NCI-H226 (cell line): ENCODE results near the gene PML.
"Not testable (repeated sequence)": the region's sequence is repeated elsewhere in the genome, so short reads cannot be mapped to it uniquely, and the experiment has no call there.

Experiments
- DNase-seq: peaks from one replicate; pipeline ENCODE4 v3.0.0-alpha.2; 2015

Gene PML

DNA sequence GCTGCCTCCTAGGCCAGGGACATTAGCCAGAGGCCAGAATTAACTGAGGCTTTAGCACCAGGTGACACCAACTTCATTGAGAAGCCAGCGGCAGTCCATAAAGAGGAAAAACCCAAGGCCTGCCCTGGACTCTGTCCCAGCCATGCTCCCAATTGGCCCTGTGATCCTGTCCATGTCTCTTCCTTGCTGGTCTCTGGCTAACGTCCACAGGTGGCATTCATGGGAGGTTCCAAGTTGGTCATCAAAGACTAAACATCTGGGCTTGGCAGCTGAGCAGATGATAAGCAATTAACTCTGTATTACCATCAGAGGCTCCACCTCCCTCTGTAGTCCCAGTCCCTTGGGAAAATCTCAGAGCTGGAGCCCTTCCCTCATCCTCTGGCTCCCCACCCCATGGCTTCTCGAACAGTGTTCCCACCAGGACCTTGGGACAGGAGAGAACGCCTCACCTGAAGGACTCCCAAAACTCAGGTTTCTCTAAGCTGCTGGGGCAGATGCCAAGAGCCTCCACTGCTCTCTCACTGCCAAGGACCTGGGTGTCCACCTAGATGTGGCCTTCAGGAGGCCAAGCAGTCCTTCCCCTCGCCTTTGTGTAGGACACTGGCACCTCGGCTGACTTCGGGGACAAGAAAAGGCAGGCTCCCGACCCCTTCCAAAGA, 47.4 kb downstream of the PML start:
- no peak for DNase-seq

DNA sequence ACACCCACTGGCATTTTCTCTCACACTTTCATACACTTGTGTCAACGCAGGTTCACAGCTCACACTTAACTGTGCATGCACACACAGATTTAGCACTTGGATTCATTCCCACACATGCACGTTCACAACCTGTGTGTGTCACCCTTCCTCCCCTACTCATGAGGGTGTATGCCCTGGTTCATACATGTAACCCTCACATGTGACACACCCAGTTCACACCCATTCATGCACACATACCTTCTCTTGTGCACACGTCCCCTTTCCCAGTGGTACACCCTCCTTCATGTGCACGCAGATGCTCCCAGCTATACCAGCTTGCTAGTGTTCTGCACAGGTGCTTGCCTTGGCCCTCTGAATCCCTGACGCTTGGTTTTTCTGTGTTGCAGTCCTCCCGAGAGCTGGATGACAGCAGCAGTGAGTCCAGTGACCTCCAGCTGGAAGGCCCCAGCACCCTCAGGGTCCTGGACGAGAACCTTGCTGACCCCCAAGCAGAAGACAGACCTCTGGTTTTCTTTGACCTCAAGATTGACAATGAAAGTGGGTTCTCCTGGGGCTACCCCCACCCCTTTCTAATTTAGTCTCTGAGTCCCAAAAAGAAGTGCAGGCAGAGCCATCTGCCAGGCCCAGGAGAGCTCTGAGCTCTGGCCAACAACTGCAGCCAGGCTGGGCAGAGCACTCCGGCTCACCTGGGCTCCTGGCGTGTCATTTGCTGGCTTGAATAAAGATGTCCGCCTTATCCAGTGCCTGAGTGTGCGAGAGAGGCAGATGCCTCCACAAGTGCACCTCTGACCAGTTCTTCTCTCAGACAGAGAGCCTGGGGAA, 48.3 kb downstream of the PML start:
- no peak for DNase-seq

DNA sequence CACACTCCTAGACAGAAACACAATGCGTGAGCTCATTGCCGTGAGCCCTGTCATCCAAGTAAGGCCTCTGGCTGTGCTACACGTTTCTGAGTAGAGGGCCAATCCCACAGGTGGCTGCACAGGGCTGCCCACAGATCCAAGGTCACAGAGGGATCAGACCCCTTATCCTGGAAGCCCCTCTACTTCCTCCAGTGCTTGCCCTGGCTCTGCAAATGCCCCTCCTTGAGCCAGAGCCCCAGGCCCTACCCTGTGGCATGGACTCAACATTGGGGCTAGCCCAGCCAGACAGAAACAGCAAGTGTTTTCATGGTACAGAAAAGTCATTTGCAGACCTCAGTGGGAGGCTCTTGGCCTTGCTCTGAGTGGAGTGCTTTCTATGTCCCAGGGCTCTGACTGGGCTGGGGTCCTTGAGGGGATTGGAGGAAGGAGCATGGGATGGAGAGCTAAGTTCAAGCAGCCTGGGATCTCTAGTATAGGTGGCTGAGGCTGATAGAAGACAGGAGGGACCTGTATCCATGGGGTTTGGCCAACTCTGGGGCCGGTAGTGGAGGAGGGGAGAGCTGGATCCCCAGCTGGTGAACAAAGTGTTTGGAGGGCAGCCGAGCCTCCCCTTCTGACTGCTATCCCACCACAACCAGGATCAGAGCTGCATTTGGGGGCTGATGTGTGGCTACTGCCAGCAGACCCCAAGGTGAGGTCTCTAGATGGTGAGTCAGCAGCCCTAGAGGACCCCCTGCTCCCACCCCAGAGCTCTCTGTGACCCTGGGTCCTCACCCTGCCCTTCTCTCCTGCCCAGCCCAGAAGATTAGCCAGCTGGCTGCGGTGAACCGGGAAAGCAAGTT, 49.1 kb downstream of the PML start:
- DNase-seq: no peak

DNA sequence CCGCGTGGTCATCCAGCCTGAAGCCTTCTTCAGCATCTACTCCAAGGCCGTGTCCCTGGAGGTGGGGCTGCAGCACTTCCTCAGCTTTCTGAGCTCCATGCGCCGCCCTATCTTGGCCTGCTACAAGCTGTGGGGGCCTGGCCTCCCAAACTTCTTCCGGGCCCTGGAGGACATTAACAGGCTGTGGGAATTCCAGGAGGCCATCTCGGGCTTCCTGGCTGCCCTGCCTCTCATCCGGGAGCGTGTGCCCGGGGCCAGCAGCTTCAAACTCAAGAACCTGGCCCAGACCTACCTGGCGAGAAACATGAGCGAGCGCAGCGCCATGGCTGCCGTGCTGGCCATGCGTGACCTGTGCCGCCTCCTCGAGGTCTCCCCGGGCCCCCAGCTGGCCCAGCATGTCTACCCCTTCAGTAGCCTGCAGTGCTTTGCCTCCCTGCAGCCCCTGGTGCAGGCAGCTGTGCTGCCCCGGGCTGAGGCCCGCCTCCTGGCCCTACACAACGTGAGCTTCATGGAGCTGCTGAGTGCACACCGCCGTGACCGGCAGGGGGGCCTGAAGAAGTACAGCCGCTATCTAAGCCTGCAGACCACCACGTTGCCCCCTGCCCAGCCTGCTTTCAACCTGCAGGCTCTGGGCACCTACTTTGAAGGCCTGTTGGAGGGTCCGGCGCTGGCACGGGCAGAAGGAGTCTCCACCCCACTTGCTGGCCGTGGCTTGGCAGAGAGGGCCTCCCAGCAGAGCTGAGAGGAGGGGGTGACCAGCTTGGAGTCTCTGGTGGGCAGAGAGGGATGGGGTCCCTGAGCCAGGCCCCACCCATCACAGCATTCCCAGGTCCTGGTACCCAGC, 50.0 kb downstream of the PML start:
- DNase-seq: no peak

DNA sequence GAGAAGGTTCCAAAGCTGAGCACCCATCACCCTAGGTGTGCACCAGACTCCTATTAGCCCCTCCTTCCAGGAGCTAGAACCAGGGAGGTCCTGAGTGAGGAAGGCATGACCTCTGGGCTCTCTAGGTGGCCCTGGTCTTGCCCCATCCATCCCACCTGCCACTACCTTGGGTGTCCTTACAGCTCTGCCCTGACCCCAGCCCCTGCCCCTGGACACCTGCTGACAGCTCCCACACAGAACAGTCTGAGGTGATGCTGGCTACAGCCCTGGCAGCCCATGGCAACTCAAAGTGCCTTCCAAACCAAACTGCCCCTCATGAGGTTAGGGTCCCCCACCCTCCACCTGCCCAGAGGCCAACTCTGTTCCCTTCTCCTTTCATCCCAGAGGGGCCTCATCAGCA, 50.7 kb downstream of the PML start:
- no peak for DNase-seq

DNA sequence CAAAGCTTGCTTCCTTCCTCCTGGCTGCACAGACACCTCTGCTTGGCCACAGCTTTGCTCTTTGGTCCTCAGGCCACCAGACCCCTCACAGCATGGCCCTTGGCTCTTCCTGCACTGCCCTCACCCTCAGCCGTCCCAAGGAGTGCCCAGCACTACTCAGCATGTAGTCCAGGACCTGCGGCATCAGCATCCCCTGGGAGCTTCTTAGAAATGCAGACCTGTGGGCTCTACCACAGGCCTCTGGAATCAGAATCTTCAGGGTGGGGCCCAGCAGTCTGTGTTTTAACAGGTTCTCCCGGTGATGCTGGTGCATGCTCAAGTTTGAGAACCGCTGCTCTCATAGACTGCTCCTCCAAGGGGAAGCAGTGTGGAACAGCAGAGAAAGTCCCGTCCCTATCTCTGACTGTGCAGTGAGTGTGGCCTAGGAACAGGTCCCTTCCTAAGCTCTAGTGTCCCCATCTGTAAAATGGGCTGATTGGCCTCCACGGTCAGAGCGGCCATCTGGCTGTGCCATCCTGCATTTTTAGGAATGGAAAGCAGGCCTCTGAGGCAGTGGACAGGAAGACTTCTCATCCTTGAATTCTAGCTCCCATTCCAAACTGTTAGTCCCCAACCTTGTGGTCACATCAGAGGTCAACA, 51.2 kb downstream of the PML start:
- no peak for DNase-seq

DNA sequence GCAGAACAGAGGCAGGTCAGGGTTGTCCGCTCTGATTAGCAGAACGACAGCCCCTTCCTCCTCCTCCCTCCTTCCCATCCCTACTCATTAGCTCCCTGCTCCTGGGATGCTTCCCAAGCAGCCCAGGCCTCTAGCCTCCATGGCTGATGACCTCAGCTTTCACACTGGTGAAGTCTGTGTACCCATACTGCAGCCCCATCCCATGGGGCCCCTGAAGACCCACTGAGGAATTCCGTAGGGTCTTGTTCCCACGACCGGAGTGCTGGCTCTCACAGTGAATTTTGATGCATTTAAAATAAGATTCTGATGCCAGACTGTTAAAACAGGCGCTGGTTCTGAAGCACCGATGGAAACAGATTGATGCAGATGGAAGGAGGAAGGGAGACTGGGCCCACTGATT, 51.8 kb downstream of the PML start:
- DNase-seq: no peak

DNA sequence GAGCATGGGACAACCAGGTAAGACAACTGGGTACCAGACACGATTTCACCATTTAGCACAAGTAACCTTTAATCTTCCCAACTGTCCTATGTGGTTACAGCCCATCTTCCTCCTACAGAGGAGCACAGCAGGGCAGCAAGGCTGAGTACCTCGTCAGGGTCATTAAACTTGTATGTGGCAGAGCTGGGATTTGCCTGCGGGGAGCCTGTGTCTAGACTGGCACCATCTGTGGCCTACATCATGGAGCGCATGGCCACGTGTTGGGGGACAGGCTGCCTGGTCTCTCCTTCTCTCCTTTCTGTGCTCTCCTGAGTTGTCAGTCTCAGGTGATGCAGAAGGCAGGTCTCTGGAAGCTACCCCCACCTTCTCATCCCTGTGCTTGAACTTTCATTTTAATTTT, 55.6 kb downstream of the PML start:
- no peak for DNase-seq

DNA sequence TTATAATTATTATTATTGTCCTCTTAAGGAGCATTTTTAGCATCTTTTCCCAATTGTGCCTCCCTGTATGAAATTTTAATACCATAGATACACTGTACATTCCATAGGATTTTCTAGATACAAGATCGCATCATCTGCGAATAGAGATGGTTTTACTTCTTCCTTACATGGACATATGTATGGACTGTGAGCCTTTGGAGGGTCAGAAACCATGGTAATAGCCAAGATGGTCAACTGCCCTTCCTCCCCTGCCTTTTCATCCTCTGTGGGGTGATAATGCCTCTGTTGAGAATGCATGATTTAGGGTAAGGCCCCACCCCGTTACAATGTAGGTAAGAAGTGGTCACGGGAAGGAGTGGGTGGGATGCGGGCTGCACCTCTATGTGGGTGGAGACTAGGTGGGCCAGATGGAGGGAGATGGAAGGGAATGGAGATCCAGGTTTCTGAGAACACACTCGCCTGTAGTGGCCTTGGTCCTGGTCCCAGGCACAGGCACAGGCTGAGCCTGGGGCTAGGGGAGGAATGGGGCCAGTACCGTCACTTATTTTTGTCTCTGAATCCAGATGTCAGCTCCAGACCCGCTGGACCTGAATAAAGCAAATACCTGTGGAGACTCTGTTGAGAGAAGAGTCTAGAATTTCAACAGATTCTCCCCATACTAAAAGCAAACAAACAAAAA, 56.2 kb downstream of the PML start:
- no peak for DNase-seq

DNA sequence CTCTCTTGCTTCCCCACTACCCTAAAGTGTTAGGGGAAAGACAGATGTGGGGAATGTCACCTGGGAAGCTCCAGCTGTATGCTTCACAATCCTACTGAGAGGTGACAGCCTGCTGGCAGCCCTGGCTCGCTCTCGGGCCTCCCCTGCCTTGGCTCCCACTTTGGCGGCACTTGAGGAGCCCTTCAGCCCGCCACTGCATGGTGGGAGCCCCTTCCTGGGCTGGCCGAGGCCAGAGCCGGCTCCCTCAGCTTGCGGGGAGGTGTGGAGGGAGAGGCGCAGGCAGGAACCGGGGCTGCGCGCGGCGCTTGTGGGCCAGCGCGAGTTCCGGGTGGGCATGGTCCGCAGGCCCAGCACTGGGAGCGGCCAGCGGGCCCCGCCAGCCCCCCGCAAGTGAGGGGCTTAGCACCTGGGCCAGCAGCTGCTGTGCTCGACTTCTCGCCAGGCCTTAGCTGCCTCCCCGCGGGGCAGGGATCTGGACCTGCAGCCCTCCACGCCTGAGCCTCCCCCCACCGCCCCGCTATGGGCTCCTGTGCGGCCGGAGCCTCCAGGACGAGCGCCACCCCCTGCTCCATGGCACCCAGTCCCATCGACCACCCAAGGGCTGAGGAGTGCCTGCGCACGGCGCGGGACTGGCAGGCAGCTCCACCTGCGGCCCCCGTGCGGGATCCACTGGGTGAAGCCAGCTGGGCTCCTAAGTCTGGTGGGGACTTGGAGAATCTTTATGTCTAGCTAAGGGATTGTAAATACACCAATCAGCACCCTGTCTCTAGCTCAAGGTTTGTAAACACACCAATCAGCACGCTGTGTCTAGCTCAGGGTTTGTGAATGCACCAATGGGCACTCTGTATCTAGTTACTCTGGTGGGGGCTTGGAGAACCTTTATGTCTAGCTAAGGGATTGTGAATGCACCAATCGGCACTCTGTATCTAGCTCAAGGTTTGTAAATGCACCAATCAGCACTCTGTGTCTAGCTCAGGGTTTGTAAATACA, 58.0 kb downstream of the PML start:
- DNase-seq: not testable (repeated sequence)

DNA sequence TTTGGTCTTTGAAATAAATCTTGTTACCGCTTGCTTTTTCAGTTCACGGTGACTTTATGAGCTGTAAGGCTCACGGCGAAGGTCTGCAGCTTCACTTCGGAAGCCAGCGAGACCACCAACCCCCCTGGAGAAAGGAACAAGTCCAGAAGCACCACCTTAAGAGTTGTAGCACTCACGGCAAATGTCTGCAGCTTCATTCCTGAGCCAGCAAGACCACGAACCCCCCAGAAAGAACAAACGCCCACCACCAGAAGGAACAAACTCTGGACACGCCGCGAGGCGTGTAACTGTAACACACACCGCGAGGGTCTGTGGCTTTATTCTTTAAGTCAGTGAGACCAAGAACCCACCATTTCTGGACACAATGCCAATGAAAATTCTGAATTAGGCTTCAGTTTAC, 59.0 kb downstream of the PML start:
- no peak for DNase-seq

DNA sequence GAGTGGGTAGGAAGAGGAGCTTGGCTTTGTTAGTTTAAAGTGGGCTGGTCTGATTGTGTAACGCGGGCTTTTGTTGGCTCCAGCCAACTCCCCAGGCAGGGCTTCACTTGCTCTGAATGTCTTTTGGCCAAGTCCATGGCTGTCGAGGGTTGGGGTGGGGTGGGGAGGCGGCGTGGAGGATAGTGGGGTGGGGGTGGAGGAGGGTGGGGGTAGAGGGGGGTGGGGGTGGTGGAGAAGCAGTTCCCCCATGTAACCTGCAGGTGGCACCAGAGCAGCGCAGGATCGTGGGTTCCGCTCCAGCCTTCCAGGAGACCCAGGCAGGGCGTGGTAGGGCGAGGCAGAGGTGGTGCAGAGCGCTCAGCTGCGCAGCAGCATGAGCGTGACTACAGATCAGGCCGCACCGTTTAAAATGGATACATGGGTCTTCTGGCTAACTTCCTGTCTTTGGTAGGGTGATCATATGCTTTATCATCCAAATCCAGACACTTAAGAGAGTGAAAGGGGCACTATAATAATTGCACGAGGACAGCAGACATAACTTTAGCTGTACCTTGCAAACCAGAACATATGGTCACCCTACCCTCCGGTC, 59.5 kb downstream of the PML start:
- DNase-seq: peak; percentile 67

DNA sequence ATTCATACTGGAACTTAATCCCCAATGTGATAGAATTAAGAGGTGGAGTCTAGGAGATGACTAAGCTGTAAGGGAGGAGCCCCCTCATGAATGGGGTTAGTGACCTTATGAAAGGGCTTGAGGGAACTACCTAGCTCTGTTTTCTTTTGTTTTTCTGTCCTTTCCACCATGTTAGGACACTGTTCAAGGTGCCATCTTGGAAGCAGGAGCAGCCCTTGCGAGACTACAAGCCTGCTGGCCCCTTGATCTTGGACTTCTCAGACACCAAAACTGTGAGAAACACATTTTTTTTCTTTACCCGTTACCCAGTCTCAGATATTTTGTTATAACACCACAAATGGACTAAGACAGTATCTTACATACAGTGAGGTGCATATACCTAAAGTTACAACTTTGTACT, 61.3 kb downstream of the PML start:
- DNase-seq: no peak

DNA sequence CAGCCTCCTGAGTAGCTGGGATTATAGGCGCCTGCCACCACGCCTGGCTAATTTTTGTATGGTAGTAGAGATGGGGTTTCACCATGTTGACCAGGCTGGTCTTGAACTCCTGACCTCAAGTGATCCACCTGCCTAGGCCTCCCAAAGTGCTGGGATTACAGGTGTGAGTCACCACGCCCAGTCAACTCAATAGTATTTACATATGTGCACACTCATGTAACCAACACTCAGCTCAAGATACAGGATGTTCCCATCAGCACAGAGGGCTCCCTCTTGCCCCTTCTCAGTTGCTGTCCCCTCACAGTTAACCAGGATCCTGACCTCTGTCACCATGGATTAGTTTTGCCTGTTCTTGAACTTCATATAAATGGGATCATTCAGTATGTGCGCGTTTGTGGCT, 61.8 kb downstream of the PML start:
- DNase-seq: not testable (repeated sequence)

DNA sequence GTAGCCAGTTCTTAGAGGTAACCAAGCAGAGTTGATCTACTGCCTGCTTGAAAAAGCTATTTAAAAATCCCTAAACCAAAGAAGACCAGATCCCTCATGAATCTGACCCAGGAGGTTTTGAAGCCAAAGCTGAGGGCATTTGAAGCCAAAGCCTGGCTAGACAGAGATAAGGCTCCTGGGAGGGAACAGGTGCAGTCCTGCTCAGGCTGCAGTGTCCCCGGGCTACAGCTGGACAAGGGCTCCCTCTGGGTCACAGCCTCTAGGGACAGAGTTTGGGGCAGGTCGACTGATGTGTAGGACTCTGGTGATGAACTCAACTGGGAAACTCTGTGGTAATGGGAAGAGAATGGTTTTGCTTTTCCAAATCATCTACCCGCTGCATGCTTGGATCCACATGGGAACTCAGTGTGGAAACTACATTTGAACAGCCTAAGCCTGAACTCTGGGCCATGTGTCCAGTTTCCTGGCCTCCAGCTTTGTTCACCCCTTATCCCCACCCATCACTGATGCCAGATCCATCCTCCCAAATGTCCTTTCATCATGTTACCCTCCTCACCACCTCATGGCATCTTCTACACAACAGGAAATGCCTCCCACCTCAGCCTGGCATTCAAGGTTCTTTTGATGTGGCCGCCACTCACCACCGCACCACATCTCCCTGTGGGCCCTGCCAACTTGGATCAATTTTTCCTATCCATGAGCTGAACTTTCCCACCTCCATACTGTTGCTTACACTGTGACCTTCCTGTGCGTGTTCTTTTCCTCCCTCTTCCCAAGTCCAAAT, 64.7 kb downstream of the PML start:
- not testable (repeated sequence) for DNase-seq

DNA sequence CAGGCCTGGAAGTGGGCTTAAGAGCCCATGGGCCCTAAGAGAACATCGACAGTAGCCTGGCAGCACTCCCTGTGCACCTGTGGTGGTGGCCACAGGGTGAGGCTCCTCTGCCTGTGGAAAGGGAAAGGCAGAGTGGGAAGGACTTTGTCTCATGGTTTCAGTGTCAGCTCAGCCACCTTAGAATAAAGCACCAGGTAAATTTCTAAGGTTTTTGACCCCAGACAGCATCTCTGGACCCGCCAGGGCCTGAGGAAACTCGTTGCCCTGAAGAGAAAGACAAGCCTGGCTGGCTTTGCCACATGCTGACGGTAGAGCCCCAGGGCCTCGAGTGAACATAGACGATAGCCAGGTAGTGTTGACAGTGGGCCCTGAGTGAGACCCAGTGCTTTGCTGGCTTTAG, 65.7 kb downstream of the PML start:
- DNase-seq: no peak

DNA sequence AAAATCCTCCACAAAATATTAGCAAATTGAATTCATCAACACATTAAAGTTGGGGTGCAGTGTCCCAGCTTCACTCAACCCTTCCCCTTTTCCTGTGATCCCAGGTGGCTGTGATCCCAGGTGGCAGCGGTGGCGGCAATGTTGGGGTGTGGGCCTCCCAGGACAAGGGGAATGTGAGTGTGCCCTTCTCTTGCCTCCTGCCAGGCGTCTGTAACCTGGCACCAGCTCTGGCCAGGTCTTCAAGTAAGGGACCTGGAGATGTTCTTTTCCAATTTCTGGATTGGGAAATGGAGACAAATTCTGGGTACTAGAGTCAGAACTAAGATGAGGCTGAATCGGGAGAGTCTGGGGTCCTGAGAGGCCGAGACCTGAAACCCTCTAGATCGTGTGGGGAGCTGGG, 67.7 kb downstream of the PML start:
- DNase-seq: no peak

DNA sequence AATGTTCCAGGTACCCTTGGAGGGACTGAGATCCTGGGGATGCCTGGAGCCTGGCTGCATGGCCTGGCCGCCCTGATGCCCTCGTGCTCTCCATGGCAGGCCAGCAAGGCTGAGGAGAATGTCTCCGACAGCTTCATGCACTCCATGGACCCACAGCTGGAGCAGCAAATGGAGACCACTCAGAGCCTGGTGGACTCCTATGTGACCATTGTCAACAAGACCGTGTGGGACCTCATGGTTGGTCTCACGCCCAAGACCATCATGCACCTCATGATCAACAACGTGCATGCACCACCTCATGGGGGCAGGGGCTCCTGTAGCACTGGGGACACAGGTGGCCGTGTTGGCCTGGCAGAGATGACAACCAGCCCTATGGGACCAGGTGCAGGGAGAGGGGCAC, 68.2 kb downstream of the PML start:
- DNase-seq: no peak
